Hematopoietic multipotent progenitor cell treated with erythropoietin and hydrocortisone succinate and interleukin-3 and kit ligand, for 15 days (in vitro differentiated cells): Measurements from ENCODE around the gene ARHGEF12.

Experiments used
- DNase-seq: peaks from one replicate; pipeline ENCODE4 v3.0.0-alpha.2; 2015; ENCODE audit warnings: low spot score

The ARHGEF12 gene

GRCh38 chr11:120339394-120339890 is 3.2 kb downstream of the ARHGEF12 start:
- peak; percentile 96 for DNase-seq

GRCh38 chr11:120340529-120340928 is 4.3 kb downstream of the ARHGEF12 start:
- peak; percentile 82 for DNase-seq

- DNase-seq = no peak
Observed at GRCh38 chr11:120342226-120342625, 6.0 kb downstream of the ARHGEF12 start.

- no peak for DNase-seq
Observed at GRCh38 chr11:120342678-120343077, 6.5 kb downstream of the ARHGEF12 start.

- peak; percentile 42 for DNase-seq
Observed at GRCh38 chr11:120343429-120343828, 7.2 kb downstream of the ARHGEF12 start.

- DNase-seq = no peak
Observed at GRCh38 chr11:120344302-120345004, 8.2 kb downstream of the ARHGEF12 start.

GRCh38 chr11:120346233-120346632 is 10.0 kb downstream of the ARHGEF12 start:
- no peak for DNase-seq

GRCh38 chr11:120350637-120351036 is 14.4 kb downstream of the ARHGEF12 start:
- no peak for DNase-seq

- no peak for DNase-seq
Observed at GRCh38 chr11:120352405-120352804, 16.2 kb downstream of the ARHGEF12 start.

- no peak for DNase-seq
Observed at GRCh38 chr11:120354068-120354467, 17.9 kb downstream of the ARHGEF12 start.

GRCh38 chr11:120354779-120355178 is 18.6 kb downstream of the ARHGEF12 start:
- DNase-seq = no peak

- no peak for DNase-seq
Observed at GRCh38 chr11:120357620-120358019, 21.4 kb downstream of the ARHGEF12 start.

- no peak for DNase-seq
Observed at GRCh38 chr11:120358729-120359128, 22.5 kb downstream of the ARHGEF12 start.

- no peak for DNase-seq
Observed at GRCh38 chr11:120363436-120363835, 27.2 kb downstream of the ARHGEF12 start.

GRCh38 chr11:120365512-120365911 is 29.3 kb downstream of the ARHGEF12 start:
- DNase-seq = peak; percentile 59

- DNase-seq = no peak
Observed at GRCh38 chr11:120372296-120372695, 36.1 kb downstream of the ARHGEF12 start.

- no peak for DNase-seq
Observed at GRCh38 chr11:120375076-120375475, 38.9 kb downstream of the ARHGEF12 start.

GRCh38 chr11:120376547-120377182 is 40.5 kb downstream of the ARHGEF12 start:
- no peak for DNase-seq

GRCh38 chr11:120378474-120378873 is 42.3 kb downstream of the ARHGEF12 start:
- DNase-seq = no peak

GRCh38 chr11:120381401-120381800 is 45.2 kb downstream of the ARHGEF12 start:
- no peak for DNase-seq

GRCh38 chr11:120383518-120384155 is 47.4 kb downstream of the ARHGEF12 start:
- no peak for DNase-seq

GRCh38 chr11:120384476-120384875 is 48.3 kb downstream of the ARHGEF12 start:
- no peak for DNase-seq

- no peak for DNase-seq
Observed at GRCh38 chr11:120385110-120385509, 48.9 kb downstream of the ARHGEF12 start.
